ENCODE data around the gene KCNK7. TPM values are rescaled to one million over a fixed set of nuclear protein-coding genes. Genes with fewer than 3 reads are reported as not detected.

The KCNK7 gene
- total RNA-seq, 4 donors from 2014 or later = 1.5 to 3.5 (median 2.5) TPM; not detected in 1

- H3K9me3 ChIP-seq = no peaks in the 10 kb centered on the region
- no peak overlapping the region for H3K4me3 ChIP-seq
- H3K27ac ChIP-seq = no peak overlapping the region
- no peak for TF ChIP-seq POLR2A (IDR thresholded peaks at IDR 0.05)
- no peak for TF ChIP-seq CTCF (IDR thresholded peaks at IDR 0.05)
- no peaks in the 10 kb centered on the region for H3K4me1 ChIP-seq
- peaks cover 0 to 97% (median 0%) of the 10 kb centered on the region in 3 donors for H3K36me3 ChIP-seq
- no peak for DNase-seq
- H3K27me3 ChIP-seq = no peaks in the 10 kb centered on the region
Observed at GRCh38 chr11:65630215-65630614, 34.6 kb upstream of the KCNK7 start.

GRCh38 chr11:65629579-65629978 lies 34.0 kb upstream of the KCNK7 start:
- no peak overlapping the region for H3K27ac ChIP-seq
- no peak for DNase-seq
- no peak overlapping the region for H3K4me3 ChIP-seq
- no peaks in the 10 kb centered on the region for H3K27me3 ChIP-seq
- no peaks in the 10 kb centered on the region for H3K4me1 ChIP-seq
- TF ChIP-seq CTCF (IDR thresholded peaks at IDR 0.05) = no peak
- TF ChIP-seq POLR2A (IDR thresholded peaks at IDR 0.05) = no peak
- H3K9me3 ChIP-seq = no peaks in the 10 kb centered on the region
- peaks cover 0 to 97% (median 0%) of the 10 kb centered on the region in 3 donors for H3K36me3 ChIP-seq

- Histone ChIP-seq H3K27ac (no peak overlapping the region), H3K4me3 (no peak overlapping the region), H3K36me3 (peaks cover 0 to 100% (median 0%) of the 10 kb centered on the region in 3 donors), H3K27me3 (no peaks in the 10 kb centered on the region), H3K4me1 (no peaks in the 10 kb centered on the region), H3K9me3 (no peaks in the 10 kb centered on the region)
- no peak for TF ChIP-seq CTCF (IDR thresholded peaks at IDR 0.05)
- TF ChIP-seq POLR2A (IDR thresholded peaks at IDR 0.05) = no peak
- DNase-seq = no peak
Observed at GRCh38 chr11:65627202-65627601, 31.6 kb upstream of the KCNK7 start.

GRCh38 chr11:65625628-65626342 lies 30.2 kb upstream of the KCNK7 start:
- peak; percentile 72 to 84 (median 74) for DNase-seq
- peaks cover 0 to 100% (median 0%) of the 10 kb centered on the region in 3 donors for H3K36me3 ChIP-seq

GRCh38 chr11:65624931-65625627 lies 29.5 kb upstream of the KCNK7 start:
- no peak for DNase-seq
- no peak overlapping the region for H3K4me3 ChIP-seq
- peaks cover 0 to 100% (median 0%) of the 10 kb centered on the region in 3 donors for H3K36me3 ChIP-seq
- H3K27ac ChIP-seq = no peak overlapping the region
- no peaks in the 10 kb centered on the region for H3K4me1 ChIP-seq
- no peaks in the 10 kb centered on the region for H3K27me3 ChIP-seq
- no peak for TF ChIP-seq CTCF (IDR thresholded peaks at IDR 0.05)
- H3K9me3 ChIP-seq = no peaks in the 10 kb centered on the region

More at GRCh38 chr11:65625628-65626342, 30.2 kb upstream of the KCNK7 start:
- H3K27ac ChIP-seq = peak overlapping the region in 1 of 4 donors; percentile 15
- no peaks in the 10 kb centered on the region for H3K4me1 ChIP-seq
- H3K4me3 ChIP-seq = no peak overlapping the region
- no peaks in the 10 kb centered on the region for H3K9me3 ChIP-seq
- H3K27me3 ChIP-seq = no peaks in the 10 kb centered on the region
- TF ChIP-seq POLR2A (IDR thresholded peaks at IDR 0.05) = no peak
- peak; percentile 64 to 75 (median 65) for TF ChIP-seq CTCF (IDR thresholded peaks at IDR 0.05)

Measured in Peyer's patch (tissue), 4 donors.